ENCODE data around the gene ARL17B.
"Not testable (repeated sequence)": the region's sequence is repeated elsewhere in the genome, so short reads cannot be mapped to it uniquely, and the experiment has no call there.

GRCh38 chr17:46244339-46244913, 117.1 kb downstream of the ARL17B start:
- TF ChIP-seq, protein P1, sequence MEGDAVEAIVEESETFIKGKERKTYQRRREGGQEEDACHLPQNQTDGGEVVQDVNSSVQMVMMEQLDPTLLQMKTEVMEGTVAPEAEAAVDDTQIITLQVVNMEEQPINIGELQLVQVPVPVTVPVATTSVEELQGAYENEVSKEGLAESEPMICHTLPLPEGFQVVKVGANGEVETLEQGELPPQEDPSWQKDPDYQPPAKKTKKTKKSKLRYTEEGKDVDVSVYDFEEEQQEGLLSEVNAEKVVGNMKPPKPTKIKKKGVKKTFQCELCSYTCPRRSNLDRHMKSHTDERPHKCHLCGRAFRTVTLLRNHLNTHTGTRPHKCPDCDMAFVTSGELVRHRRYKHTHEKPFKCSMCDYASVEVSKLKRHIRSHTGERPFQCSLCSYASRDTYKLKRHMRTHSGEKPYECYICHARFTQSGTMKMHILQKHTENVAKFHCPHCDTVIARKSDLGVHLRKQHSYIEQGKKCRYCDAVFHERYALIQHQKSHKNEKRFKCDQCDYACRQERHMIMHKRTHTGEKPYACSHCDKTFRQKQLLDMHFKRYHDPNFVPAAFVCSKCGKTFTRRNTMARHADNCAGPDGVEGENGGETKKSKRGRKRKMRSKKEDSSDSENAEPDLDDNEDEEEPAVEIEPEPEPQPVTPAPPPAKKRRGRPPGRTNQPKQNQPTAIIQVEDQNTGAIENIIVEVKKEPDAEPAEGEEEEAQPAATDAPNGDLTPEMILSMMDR (conservative IDR thresholded peaks at IDR 0.05; ENCODE audit: low read depth in 2 of 2) = not testable (repeated sequence)
- not testable (repeated sequence) for TF ChIP-seq EZH2 (IDR thresholded peaks at IDR 0.05; ENCODE audit: low read depth, unreplicated experiment); CREB1 (CRISPR knock-in tag; IDR thresholded peaks at IDR 0.05; ENCODE audit: low read depth); POLR2AphosphoS5 (IDR thresholded peaks at IDR 0.05; ENCODE audit: low read depth); ETS1 (IDR thresholded peaks at IDR 0.05)

Measured in GM23338 (cell line).